ENCODE measurements around the gene SLC35B3.

The SLC35B3 gene

GRCh38 chr6:8405946-8406345, 29.4 kb downstream of the SLC35B3 start:
- peak; percentile 27 for DNase-seq

- DNase-seq = no peak
Observed at GRCh38 chr6:8402546-8402945, 32.8 kb downstream of the SLC35B3 start.

- DNase-seq = no peak
Observed at GRCh38 chr6:8400663-8401062, 34.7 kb downstream of the SLC35B3 start.

GRCh38 chr6:8392569-8392968, 42.8 kb downstream of the SLC35B3 start:
- no peak for DNase-seq

GRCh38 chr6:8391934-8392333, 43.4 kb downstream of the SLC35B3 start:
- DNase-seq = no peak

- DNase-seq = no peak
Observed at GRCh38 chr6:8389036-8389818, 46.1 kb downstream of the SLC35B3 start.

- DNase-seq = no peak
Observed at GRCh38 chr6:8387942-8388437, 47.4 kb downstream of the SLC35B3 start.

- DNase-seq = no peak
Observed at GRCh38 chr6:8383584-8383983, 51.8 kb downstream of the SLC35B3 start.

GRCh38 chr6:8382434-8382833, 52.9 kb downstream of the SLC35B3 start:
- no peak for DNase-seq

GRCh38 chr6:8375916-8376315, 59.4 kb downstream of the SLC35B3 start:
- DNase-seq = no peak

All from DMS53 (cell line).